AML-193 (cell line): ENCODE measurements around the gene LLPH.

Experiments
- DNase-seq, 2 experiments: peaks; one replicate each; lab custom pipeline; 2025; lab: John Stamatoyannopoulos, UW

The LLPH gene

GRCh38 chr12:66142826-66143225, 12.3 kb upstream of the LLPH start:
- no peak for DNase-seq

GRCh38 chr12:66141299-66141698, 10.7 kb upstream of the LLPH start:
- no peak for DNase-seq

- peak in 1 of 2 experiments; percentile 24 for DNase-seq
Observed at GRCh38 chr12:66140731-66141130, 10.2 kb upstream of the LLPH start.

GRCh38 chr12:66139328-66139727, 8.8 kb upstream of the LLPH start:
- DNase-seq: no peak

- DNase-seq: no peak
Observed at GRCh38 chr12:66137937-66138336, 7.4 kb upstream of the LLPH start.

- no peak for DNase-seq
Observed at GRCh38 chr12:66132408-66132807, 1.9 kb upstream of the LLPH start.

GRCh38 chr12:66131067-66131688, 628 bp upstream of the LLPH start:
- no peak for DNase-seq

GRCh38 chr12:66129934-66130266, 650 bp downstream of the LLPH start:
- DNase-seq: no peak

- DNase-seq: no peak
Observed at GRCh38 chr12:66127650-66128049, 2.9 kb downstream of the LLPH start.

- no peak for DNase-seq
Observed at GRCh38 chr12:66120477-66120876, 10.1 kb downstream of the LLPH start.

- DNase-seq: peak; percentile 84 to 87
Observed at GRCh38 chr12:66119870-66120241, 10.7 kb downstream of the LLPH start.

GRCh38 chr12:66119229-66119869, 11.2 kb downstream of the LLPH start:
- DNase-seq: peak; percentile 86

- no peak for DNase-seq
Observed at GRCh38 chr12:66118240-66118891, 12.2 kb downstream of the LLPH start.

- DNase-seq: no peak
Observed at GRCh38 chr12:66117242-66117641, 13.3 kb downstream of the LLPH start.

GRCh38 chr12:66115071-66115600, 15.4 kb downstream of the LLPH start:
- no peak for DNase-seq

GRCh38 chr12:66113471-66113870, 17.1 kb downstream of the LLPH start:
- DNase-seq: no peak

- peak; percentile 42 to 50 for DNase-seq
Observed at GRCh38 chr12:66111605-66112004, 18.9 kb downstream of the LLPH start.

- DNase-seq: no peak
Observed at GRCh38 chr12:66109056-66109455, 21.5 kb downstream of the LLPH start.

GRCh38 chr12:66108386-66108785, 22.2 kb downstream of the LLPH start:
- DNase-seq: no peak

GRCh38 chr12:66107451-66107915, 23.1 kb downstream of the LLPH start:
- DNase-seq: peak; percentile 86 to 87

- no peak for DNase-seq
Observed at GRCh38 chr12:66103016-66103913, 27.3 kb downstream of the LLPH start.
